Right lung (tissue), 5 donors: ENCODE measurements around the gene TTR. TPM values are rescaled to one million over a fixed set of nuclear protein-coding genes. Genes with fewer than 3 reads are reported as not detected.
A peak's percentile ranks its signal among the peaks of the same experiment; 100 is the strongest.

ENCODE experiments used
- DNase-seq, 2 donors: peaks; one replicate each; pipeline ENCODE4 v3.0.0-alpha.2; 2013
- polyA plus RNA-seq, 5 donors: library from polyadenylated mRNA; unstranded; fragments of 120-200 nt; gene quantifications; one replicate each; pipeline versions ENCODE4 v1.2.1 to v1.2.3, GENCODE V29; 2013; ENCODE audit warnings: inconsistent platforms in 1 of 5, low replicate concordance in 1 of 5; ENCODE audit not compliant: insufficient read length in 5 of 5, insufficient read depth in 1 of 5

Gene TTR
- polyA plus RNA-seq, 5 donors: 0.30 to 12.0 (median 1.5) TPM; not detected in 1

DNA sequence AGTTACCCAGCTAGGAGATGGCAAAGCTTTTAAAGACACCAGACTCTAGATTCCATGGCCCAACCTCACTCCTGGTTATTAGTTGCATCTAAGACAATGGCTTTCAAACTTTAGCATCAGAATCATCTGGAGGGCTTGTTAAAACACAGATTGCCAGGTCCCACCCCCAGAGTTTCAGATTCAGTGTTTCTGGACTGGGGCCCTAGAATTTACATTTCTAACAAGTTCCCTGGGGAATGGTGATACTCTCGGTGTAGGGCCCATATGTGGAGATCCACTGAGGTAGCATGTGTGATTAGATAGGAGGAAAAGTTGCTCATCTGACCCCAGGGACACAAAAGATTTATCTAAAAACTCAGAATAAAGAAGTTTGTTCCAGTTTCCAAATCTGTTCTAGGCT, 14.5 kb upstream of the TTR start:
- no peak for DNase-seq

DNA sequence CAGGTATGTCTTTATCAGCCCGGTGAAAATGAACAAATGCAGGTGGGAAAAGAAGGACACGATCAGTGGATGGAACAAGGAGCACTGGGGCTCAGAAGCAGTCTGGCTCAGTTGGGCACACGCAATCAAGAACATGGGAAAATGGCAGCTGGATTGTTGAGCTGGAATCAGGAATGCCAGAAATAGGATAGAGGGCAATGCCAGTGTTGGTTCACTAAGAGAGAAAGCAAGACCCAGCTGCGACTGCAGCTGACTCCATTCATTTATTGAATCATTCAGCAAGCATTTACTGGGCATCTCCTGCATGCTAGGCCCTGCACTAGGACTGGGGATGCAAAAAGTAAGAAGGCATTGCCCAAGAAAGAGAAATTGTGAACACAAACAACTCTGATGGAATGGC, 13.6 kb upstream of the TTR start:
- DNase-seq: no peak

GRCh38 chr18:31579375-31579774, 12.3 kb upstream of the TTR start:
- no peak for DNase-seq

DNA sequence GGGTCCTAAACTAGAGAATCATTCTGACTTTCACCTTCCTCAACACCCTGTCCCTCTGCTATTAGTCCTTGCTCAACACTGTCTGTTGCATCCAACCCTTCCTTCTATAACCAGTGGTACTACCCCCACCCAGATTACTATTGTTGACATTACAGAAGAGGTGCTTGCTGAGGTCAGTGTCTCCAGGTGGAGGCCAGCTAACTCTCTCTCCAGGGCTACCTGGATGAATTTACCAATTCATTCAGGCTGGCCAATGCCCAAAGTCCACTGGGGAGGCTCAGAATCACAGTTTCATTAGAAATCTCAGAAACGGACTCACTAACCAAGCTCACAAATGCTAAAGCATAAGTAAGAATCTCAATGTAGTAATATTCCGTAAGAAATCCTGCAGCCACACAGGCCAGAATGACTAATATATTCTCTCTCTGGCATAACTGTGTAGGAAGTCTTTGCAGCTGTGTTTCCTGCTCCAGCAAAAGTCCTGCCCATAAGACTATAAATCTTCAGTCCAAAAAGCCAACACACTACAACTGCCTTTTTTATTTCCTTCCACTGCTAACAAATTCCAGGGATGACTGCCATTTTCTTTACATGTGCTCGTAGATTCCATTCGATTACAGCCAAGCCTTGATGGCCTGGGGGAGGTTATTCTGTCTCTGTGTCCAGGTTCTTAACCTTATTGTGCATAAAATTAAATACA, 10.0 kb upstream of the TTR start:
- DNase-seq: no peak

- no peak for DNase-seq
These were observed 8.4 kb upstream of the TTR start for GRCh38 chr18:31583185-31583854.

- DNase-seq: no peak
These were observed 5.7 kb upstream of the TTR start for GRCh38 chr18:31585991-31586390.

DNA sequence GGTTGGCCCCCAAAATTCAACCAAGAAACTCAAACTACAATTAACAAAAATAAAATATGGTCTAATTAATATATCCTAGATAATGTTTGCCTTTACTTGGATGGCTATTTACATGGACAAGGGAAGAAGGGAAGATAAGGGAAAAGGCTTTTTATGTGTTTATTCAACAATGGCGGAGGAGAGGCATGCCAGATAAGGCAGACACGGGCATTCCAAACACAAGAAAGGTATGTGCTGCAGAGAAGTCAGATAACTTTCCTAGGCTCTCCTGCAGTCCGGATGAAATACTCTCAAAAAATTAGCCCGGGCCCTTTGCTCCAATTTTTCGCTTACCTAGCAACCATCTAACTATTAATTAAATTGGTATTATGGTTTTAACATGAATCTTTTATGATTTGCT, 5.1 kb upstream of the TTR start:
- DNase-seq: no peak

GRCh38 chr18:31587529-31587928, 4.1 kb upstream of the TTR start:
- DNase-seq: no peak

- no peak for DNase-seq
These were observed 1.1 kb upstream of the TTR start for GRCh38 chr18:31590570-31590969.

GRCh38 chr18:31591113-31591512, 564 bp upstream of the TTR start:
- no peak for DNase-seq

GRCh38 chr18:31592506-31593157, 955 bp downstream of the TTR start:
- DNase-seq: no peak

DNA sequence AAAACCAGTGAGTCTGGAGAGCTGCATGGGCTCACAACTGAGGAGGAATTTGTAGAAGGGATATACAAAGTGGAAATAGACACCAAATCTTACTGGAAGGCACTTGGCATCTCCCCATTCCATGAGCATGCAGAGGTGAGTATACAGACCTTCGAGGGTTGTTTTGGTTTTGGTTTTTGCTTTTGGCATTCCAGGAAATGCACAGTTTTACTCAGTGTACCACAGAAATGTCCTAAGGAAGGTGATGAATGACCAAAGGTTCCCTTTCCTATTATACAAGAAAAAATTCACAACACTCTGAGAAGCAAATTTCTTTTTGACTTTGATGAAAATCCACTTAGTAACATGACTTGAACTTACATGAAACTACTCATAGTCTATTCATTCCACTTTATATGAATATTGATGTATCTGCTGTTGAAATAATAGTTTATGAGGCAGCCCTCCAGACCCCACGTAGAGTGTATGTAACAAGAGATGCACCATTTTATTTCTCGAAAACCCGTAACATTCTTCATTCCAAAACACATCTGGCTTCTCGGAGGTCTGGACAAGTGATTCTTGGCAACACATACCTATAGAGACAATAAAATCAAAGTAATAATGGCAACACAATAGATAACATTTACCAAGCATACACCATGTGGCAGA, 3.6 kb downstream of the TTR start:
- no peak for DNase-seq

DNA sequence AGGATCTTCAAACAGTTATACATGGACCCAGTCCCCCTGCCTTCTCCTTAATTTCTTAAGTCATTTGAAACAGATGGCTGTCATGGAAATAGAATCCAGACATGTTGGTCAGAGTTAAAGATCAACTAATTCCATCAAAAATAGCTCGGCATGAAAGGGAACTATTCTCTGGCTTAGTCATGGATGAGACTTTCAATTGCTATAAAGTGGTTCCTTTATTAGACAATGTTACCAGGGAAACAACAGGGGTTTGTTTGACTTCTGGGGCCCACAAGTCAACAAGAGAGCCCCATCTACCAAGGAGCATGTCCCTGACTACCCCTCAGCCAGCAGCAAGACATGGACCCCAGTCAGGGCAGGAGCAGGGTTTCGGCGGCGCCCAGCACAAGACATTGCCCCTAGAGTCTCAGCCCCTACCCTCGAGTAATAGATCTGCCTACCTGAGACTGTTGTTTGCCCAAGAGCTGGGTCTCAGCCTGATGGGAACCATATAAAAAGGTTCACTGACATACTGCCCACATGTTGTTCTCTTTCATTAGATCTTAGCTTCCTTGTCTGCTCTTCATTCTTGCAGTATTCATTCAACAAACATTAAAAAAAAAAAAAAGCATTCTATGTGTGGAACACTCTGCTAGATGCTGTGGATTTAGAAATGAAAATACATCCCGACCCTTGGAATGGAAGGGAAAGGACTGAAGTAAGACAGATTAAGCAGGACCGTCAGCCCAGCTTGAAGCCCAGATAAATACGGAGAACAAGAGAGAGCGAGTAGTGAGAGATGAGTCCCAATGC, 4.6 kb downstream of the TTR start:
- DNase-seq: no peak

DNA sequence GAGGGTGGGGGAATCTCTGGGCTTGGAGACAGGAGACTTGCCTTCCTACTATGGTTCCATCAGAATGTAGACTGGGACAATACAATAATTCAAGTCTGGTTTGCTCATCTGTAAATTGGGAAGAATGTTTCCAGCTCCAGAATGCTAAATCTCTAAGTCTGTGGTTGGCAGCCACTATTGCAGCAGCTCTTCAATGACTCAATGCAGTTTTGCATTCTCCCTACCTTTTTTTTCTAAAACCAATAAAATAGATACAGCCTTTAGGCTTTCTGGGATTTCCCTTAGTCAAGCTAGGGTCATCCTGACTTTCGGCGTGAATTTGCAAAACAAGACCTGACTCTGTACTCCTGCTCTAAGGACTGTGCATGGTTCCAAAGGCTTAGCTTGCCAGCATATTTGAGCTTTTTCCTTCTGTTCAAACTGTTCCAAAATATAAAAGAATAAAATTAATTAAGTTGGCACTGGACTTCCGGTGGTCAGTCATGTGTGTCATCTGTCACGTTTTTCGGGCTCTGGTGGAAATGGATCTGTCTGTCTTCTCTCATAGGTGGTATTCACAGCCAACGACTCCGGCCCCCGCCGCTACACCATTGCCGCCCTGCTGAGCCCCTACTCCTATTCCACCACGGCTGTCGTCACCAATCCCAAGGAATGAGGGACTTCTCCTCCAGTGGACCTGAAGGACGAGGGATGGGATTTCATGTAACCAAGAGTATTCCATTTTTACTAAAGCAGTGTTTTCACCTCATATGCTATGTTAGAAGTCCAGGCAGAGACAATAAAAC, 6.5 kb downstream of the TTR start:
- no peak for DNase-seq

DNA sequence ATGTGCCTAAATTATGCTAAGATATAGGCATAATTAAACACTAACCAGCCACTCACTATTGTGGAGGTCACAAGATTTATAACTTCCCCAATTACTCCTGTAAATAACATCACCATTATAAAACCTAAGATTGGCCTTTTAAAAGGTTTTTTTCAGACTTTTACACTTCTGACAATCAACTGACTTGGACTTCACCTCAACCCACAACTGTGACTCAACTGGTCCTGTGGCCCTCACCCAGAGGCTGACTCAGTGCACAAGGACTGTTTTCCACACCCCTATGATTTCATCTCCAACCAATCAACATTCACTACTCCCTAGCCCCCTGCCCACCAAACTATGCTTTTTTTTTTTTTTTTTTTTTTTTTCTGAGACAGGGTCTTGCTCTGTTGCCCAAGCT, 11.6 kb downstream of the TTR start:
- DNase-seq: no peak

GRCh38 chr18:31606265-31606664, 14.6 kb downstream of the TTR start:
- no peak for DNase-seq

DNA sequence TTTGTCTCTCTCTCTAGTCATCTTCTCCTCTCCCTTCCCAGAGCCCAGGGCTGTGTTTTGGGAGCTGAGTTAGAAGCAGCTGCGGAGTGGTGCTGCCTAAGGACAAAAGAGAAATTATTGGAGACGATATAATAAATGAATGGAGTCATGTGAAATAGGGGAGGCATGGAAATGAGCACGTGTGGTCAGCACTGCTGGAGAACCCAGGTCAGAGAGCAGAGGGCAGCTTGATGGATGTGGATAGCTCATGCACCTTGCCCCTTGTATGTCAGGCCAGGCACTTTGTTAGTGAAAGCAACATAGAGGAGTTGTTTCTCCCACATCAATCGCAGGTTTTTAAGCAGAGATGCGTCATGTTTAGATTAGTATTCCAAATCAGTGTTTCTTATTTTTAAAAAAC, 15.7 kb downstream of the TTR start:
- no peak for DNase-seq

DNA sequence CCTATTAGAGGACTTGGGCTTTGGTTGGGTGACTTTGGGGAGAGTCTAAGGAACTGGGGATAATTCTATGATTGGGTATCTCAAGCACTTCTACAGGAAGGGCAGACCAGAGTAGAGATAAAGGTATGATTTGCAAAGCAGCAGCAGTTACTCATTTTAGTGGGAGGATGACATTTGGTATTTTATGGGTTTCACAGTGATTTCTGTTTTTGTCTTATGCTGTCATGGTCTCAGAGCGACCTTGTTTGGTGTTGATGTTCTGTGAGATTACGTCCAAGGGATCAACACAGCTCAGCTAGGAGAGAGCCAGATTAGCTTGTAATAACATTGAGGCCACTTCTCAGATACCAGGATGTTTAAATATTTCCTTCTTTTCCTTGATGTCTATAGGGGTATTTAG, 18.2 kb downstream of the TTR start:
- DNase-seq: no peak

GRCh38 chr18:31610286-31611205, 18.9 kb downstream of the TTR start:
- peak in 1 of 2 donors; percentile 5 for DNase-seq

- DNase-seq: no peak
These were observed 19.8 kb downstream of the TTR start for GRCh38 chr18:31611511-31611910.
